ENCODE results near the gene ANK3. TPM values are rescaled to one million over a fixed set of nuclear protein-coding genes. Genes with fewer than 3 reads are reported as not detected.

Gene ANK3
- total and polyA plus RNA-seq, 2 donors (not counting 1 experiment from before 2014, with no cell fraction given), result 0.50 to 0.79 TPM

GRCh38 chr10:59984415-59984814 is 405.3 kb downstream of the ANK3 start:
- no peaks in the 10 kb centered on the region for H3K27me3 ChIP-seq (ENCODE audit: control insufficient read depth, insufficient read depth, low read length)
- H3K9ac ChIP-seq (ENCODE audit: insufficient read depth, low read length), result no peak overlapping the region
- H4K20me1 ChIP-seq (ENCODE audit: control insufficient read depth, extremely low read depth, insufficient read depth, low read length), result no peaks in the 10 kb centered on the region
- no peaks in the 10 kb centered on the region for H3K4me1 ChIP-seq (ENCODE audit: control insufficient read depth, extremely low read depth, insufficient read depth, low read length)
- no peak overlapping the region for H3K4me3 ChIP-seq (replicated peaks in 1 of 4; ENCODE audit: control extremely low read depth in 1 of 4, insufficient read depth in 1 of 4, low read depth in 3 of 4, low read length in 4 of 4)
- TF ChIP-seq CTCF (conservative IDR thresholded peaks at IDR 0.05 in 1 of 2, IDR thresholded peaks at IDR 0.05 in 1 of 2; ENCODE audit: low read depth in 1 of 2, low read length in 2 of 2) (no peak), EZH2 (IDR thresholded peaks at IDR 0.05; ENCODE audit: low read length, missing control alignments) (no peak)
- H3K9me3 ChIP-seq (ENCODE audit: control insufficient read depth, insufficient read depth, low read depth, low read length), result no peaks in the 10 kb centered on the region
- no peak for DNase-seq (ENCODE audit: low read depth in 2 of 2)
- H3K4me2 ChIP-seq (ENCODE audit: extremely low read depth, insufficient read depth, low read length), result no peak overlapping the region
- H2AFZ ChIP-seq (ENCODE audit: low read length), result no peak overlapping the region
- no peak overlapping the region for H3K27ac ChIP-seq (ENCODE audit: insufficient read depth, low read length)
- H3K36me3 ChIP-seq (ENCODE audit: control insufficient read depth, insufficient read depth, low read length), result no peaks in the 10 kb centered on the region
- H3K79me2 ChIP-seq (ENCODE audit: control insufficient read depth, insufficient read depth, low read length), result no peaks in the 10 kb centered on the region

DNA sequence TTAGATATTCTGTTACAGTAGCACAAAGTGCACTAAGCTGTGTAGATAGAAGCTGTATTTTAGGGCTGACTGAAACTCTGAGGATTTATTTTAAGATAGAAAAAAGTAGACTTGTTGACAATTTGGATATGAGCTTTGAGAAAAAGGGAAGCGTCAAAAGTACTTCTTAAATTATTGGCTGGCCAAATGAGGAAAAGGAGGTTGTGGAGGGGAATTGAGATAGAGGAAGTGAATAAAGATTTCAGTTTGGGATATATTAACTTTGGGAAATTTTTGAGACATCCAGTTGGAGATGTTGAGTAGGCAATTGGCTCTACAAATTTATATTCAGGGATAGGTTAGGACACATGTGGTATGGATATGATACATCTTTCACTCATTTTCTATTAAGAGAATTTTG is 409.3 kb downstream of the ANK3 start:
- Histone ChIP-seq H3K4me3 (replicated peaks in 1 of 4; ENCODE audit: control extremely low read depth in 1 of 4, insufficient read depth in 1 of 4, low read depth in 3 of 4, low read length in 4 of 4) (no peak overlapping the region), H4K20me1 (ENCODE audit: control insufficient read depth, extremely low read depth, insufficient read depth, low read length) (no peaks in the 10 kb centered on the region), H3K4me1 (ENCODE audit: control insufficient read depth, extremely low read depth, insufficient read depth, low read length) (no peaks in the 10 kb centered on the region), H3K27ac (ENCODE audit: insufficient read depth, low read length) (no peak overlapping the region), H2AFZ (ENCODE audit: low read length) (no peak overlapping the region), H3K9me3 (ENCODE audit: control insufficient read depth, insufficient read depth, low read depth, low read length) (no peaks in the 10 kb centered on the region), H3K79me2 (ENCODE audit: control insufficient read depth, insufficient read depth, low read length) (no peaks in the 10 kb centered on the region), H3K4me2 (ENCODE audit: extremely low read depth, insufficient read depth, low read length) (no peak overlapping the region), H3K9ac (ENCODE audit: insufficient read depth, low read length) (no peak overlapping the region), H3K27me3 (ENCODE audit: control insufficient read depth, insufficient read depth, low read length) (no peaks in the 10 kb centered on the region), H3K36me3 (ENCODE audit: control insufficient read depth, insufficient read depth, low read length) (no peaks in the 10 kb centered on the region)
- TF ChIP-seq CTCF (conservative IDR thresholded peaks at IDR 0.05 in 1 of 2, IDR thresholded peaks at IDR 0.05 in 1 of 2; ENCODE audit: low read depth in 1 of 2, low read length in 2 of 2), result no peak
- TF ChIP-seq EZH2 (IDR thresholded peaks at IDR 0.05; ENCODE audit: low read length, missing control alignments), result no peak
- no peak for DNase-seq (ENCODE audit: low read depth in 2 of 2)

GRCh38 chr10:59977486-59977885 is 412.2 kb downstream of the ANK3 start:
- Histone ChIP-seq H3K9me3 (ENCODE audit: control insufficient read depth, insufficient read depth, low read depth, low read length) (no peaks in the 10 kb centered on the region), H3K4me3 (replicated peaks in 1 of 4; ENCODE audit: control extremely low read depth in 1 of 4, insufficient read depth in 1 of 4, low read depth in 3 of 4, low read length in 4 of 4) (no peak overlapping the region), H2AFZ (ENCODE audit: low read length) (no peak overlapping the region), H4K20me1 (ENCODE audit: control insufficient read depth, extremely low read depth, insufficient read depth, low read length) (no peaks in the 10 kb centered on the region), H3K79me2 (ENCODE audit: control insufficient read depth, insufficient read depth, low read length) (no peaks in the 10 kb centered on the region), H3K27me3 (ENCODE audit: control insufficient read depth, insufficient read depth, low read length) (no peaks in the 10 kb centered on the region), H3K27ac (ENCODE audit: insufficient read depth, low read length) (no peak overlapping the region), H3K4me2 (ENCODE audit: extremely low read depth, insufficient read depth, low read length) (no peak overlapping the region), H3K4me1 (ENCODE audit: control insufficient read depth, extremely low read depth, insufficient read depth, low read length) (no peaks in the 10 kb centered on the region), H3K9ac (ENCODE audit: insufficient read depth, low read length) (no peak overlapping the region), H3K36me3 (ENCODE audit: control insufficient read depth, insufficient read depth, low read length) (no peaks in the 10 kb centered on the region)
- TF ChIP-seq CTCF (conservative IDR thresholded peaks at IDR 0.05 in 1 of 2, IDR thresholded peaks at IDR 0.05 in 1 of 2; ENCODE audit: low read depth in 1 of 2, low read length in 2 of 2) (no peak), EZH2 (IDR thresholded peaks at IDR 0.05; ENCODE audit: low read length, missing control alignments) (no peak)
- peak in 1 of 2 donors; percentile 5 for DNase-seq (ENCODE audit: low read depth in 2 of 2)

All from fibroblast of lung (primary cell).